ENCODE results near the gene PDGFB. TPM values are rescaled to one million over a fixed set of nuclear protein-coding genes. Genes with fewer than 3 reads are reported as not detected.
A peak's percentile ranks its signal among the peaks of the same experiment; 100 is the strongest.

The PDGFB gene
- total RNA-seq, 2 donors from 2014 or later, result 9.9 to 16.4 TPM

DNA sequence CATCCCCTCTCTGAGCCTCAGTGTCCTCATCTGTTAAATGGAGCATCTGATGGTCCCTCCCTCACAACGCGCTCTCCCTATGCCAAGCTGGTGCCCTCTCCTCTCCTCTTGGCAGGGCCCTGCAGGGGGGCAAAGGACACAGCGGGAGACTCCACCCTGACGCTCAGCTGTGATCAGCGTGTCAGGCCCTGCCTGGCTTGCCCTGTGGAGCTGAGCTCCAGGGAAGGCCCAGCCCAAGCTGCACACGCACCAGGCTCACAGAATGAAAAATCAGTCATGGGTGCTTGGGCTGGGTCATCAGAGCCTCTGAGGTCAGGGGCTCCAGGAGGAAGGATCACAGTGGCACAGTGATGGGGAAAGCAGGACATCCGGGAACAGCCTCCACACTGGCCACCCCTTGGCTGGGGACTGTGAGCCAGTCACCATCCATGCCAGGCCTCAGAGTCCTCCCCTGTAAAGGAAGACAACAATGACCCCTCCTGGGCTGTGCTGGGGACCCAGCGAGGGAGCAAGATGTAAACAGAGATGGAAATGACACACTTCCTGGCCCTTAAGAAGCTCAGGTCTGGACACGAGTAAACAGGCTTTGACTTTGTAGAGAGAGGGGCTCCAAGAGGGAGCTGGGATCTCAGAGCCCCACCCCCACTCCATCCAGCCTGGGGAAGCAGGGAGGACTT is 38.0 kb upstream of the PDGFB start:
- no peak overlapping the region for H3K4me3 ChIP-seq
- TF ChIP-seq POLR2AphosphoS5 (IDR thresholded peaks at IDR 0.05) (no peak), POLR2A (IDR thresholded peaks at IDR 0.05) (no peak)
- no peak for DNase-seq (ENCODE audit: low spot score)
- no peaks in the 10 kb centered on the region for H3K36me3 ChIP-seq
- 71% methylated on average over 7 of the region's 9 CpGs for WGBS
- H3K9me3 ChIP-seq, result no peaks in the 10 kb centered on the region
- peak overlapping the region in 1 of 2 donors; percentile 11 for H3K27ac ChIP-seq
- no peaks in the 10 kb centered on the region for H3K27me3 ChIP-seq (replicated peaks; ENCODE audit: insufficient read depth)
- intact Hi-C loops (cut with DNase I), result no loop called here
- H3K4me1 ChIP-seq (replicated peaks), result no peaks in the 10 kb centered on the region

DNA sequence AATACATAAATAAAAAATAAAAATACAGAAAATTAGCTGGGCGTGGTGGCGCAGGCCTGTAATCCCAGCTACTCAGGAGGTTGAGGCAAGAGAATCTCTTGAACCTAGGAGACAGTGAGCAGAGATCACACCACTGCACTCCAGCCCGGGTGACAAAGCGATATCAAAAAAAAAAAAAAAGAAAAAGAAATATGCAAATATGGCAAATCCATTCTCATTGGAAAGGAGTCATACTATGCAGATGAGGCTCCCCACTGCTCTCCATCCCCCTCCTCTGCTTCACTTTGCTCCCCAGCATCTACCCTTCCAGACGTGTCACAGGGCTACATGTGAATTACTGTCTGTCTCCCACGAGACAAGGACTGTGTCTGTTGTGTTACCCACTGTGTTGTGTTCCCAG is 36.3 kb upstream of the PDGFB start:
- TF ChIP-seq POLR2A (IDR thresholded peaks at IDR 0.05) (no peak), POLR2AphosphoS5 (IDR thresholded peaks at IDR 0.05) (no peak), CTCF (IDR thresholded peaks at IDR 0.05) (no peak)
- no peak overlapping the region for H3K4me3 ChIP-seq
- no peak for DNase-seq (ENCODE audit: low spot score)
- H3K4me1 ChIP-seq (replicated peaks), result no peaks in the 10 kb centered on the region
- intact Hi-C loops (cut with DNase I), result no loop called here
- WGBS, result 96% methylated on average over 6 of the region's 6 CpGs
- H3K36me3 ChIP-seq, result no peaks in the 10 kb centered on the region
- no peaks in the 10 kb centered on the region for H3K27me3 ChIP-seq (replicated peaks; ENCODE audit: insufficient read depth)
- H3K27ac ChIP-seq, result no peak overlapping the region
- no peaks in the 10 kb centered on the region for H3K9me3 ChIP-seq

DNA sequence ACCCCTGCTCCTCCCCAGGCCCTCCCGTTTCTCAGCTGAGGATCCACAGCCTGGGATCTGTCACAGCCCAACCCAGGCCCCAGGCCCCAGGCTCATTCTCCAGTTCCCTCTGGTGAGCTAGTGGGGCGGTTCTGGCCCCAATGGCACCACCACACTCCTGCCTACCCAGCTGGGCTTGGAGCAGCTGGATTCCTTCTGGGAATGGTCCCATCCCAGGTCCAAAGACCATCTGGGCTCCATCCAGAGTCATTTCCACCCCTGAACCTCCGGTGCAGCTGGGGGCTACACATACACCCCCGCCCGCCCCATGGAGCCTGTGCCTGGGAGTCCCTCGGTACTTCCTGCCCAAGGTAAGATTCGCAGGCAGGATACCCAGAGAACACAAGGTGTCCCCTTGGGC is 35.5 kb upstream of the PDGFB start:
- WGBS, result 89% methylated on average over 7 of the region's 7 CpGs
- no peaks in the 10 kb centered on the region for H3K4me1 ChIP-seq (replicated peaks)
- DNase-seq (ENCODE audit: low spot score), result no peak
- H3K27ac ChIP-seq, result no peak overlapping the region
- TF ChIP-seq POLR2A (IDR thresholded peaks at IDR 0.05) (no peak), CTCF (IDR thresholded peaks at IDR 0.05) (no peak), POLR2AphosphoS5 (IDR thresholded peaks at IDR 0.05) (no peak)
- no peaks in the 10 kb centered on the region for H3K27me3 ChIP-seq (replicated peaks; ENCODE audit: insufficient read depth)
- H3K4me3 ChIP-seq, result no peak overlapping the region
- intact Hi-C loops (cut with DNase I), result no loop called here
- no peaks in the 10 kb centered on the region for H3K36me3 ChIP-seq
- no peaks in the 10 kb centered on the region for H3K9me3 ChIP-seq

DNA sequence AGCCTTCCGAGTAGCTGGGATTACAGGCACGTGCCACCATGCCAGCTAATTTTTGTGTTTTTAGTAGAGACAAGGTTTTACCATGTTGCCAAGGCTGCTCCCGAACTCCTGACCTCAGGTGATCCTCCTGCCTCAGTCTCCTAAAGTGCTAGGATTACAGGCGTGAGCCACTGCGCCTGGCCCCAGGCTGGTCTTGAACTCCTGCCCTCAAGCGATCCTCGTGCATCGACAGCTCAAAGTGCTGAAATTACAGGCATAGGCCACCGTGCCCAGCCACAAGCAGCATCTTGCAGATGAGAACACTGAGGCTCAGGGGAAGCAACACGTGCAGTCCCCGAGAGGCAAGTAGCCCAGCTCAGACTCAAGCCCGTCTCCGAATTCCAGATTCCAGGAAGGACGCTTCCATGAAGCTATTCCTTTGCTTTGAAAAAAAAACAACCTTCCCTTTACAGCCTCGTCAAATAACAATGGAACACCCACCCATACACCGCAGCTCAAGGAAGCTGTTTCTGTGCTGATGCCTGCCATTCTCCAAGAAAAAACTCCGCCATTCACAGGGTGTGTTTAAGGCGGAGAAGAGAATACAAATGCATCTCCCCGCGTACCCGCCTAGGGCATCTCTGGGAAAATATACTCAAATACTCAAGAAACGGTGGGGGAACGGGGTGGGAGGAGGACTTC is 34.5 kb upstream of the PDGFB start:
- H3K36me3 ChIP-seq, result no peaks in the 10 kb centered on the region
- H3K27ac ChIP-seq, result no peak overlapping the region
- DNase-seq (ENCODE audit: low spot score), result no peak
- intact Hi-C loops (cut with DNase I), result no loop called here
- H3K4me1 ChIP-seq (replicated peaks), result no peaks in the 10 kb centered on the region
- no peak for TF ChIP-seq POLR2AphosphoS5 (IDR thresholded peaks at IDR 0.05)
- no peak for TF ChIP-seq CTCF (IDR thresholded peaks at IDR 0.05)
- no peak for TF ChIP-seq POLR2A (IDR thresholded peaks at IDR 0.05)
- H3K27me3 ChIP-seq (replicated peaks; ENCODE audit: insufficient read depth), result no peaks in the 10 kb centered on the region
- 47% methylated on average over 23 of the region's 23 CpGs for WGBS
- H3K4me3 ChIP-seq, result no peak overlapping the region
- H3K9me3 ChIP-seq, result no peaks in the 10 kb centered on the region

DNA sequence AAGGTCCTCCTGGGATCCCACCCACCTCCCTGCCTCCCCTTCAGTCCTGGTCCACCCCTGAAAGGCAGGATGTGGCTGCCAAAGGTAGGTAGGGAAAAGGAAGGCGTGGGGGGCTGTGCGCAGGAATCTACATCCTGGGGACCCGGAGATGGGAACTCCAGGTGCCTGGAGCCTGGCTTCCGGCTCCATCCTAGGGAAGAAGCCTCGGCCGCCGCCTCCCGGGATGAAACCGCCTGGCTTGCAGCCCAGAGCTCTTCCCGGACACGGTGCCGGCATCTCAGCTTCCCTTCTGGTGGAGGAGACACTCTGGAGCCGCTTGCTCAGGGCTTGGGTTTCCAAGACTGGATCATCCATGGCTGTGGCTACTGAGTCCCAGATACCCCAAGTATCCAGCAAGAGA is 33.3 kb upstream of the PDGFB start:
- no peaks in the 10 kb centered on the region for H3K36me3 ChIP-seq
- no peaks in the 10 kb centered on the region for H3K9me3 ChIP-seq
- H3K27me3 ChIP-seq (replicated peaks; ENCODE audit: insufficient read depth), result no peaks in the 10 kb centered on the region
- DNase-seq (ENCODE audit: low spot score), result no peak
- WGBS, result 52% methylated on average over 13 of the region's 13 CpGs
- TF ChIP-seq CTCF (IDR thresholded peaks at IDR 0.05), result no peak
- TF ChIP-seq POLR2AphosphoS5 (IDR thresholded peaks at IDR 0.05), result no peak
- no peak for TF ChIP-seq POLR2A (IDR thresholded peaks at IDR 0.05)
- intact Hi-C loops (cut with DNase I), result no loop called here
- no peak overlapping the region for H3K27ac ChIP-seq
- no peak overlapping the region for H3K4me3 ChIP-seq
- no peaks in the 10 kb centered on the region for H3K4me1 ChIP-seq (replicated peaks)

Data from prostate gland (tissue), 2 donors.